A549 (cell line): Measurements from ENCODE around the gene IDUA. TPM values are rescaled to one million over a fixed set of nuclear protein-coding genes. Genes with fewer than 3 reads are reported as not detected.

Experiments used
- ATAC-seq, 2 experiments: fragments of 200-7000 bp in 1 of 2; fragments of >200 bp in 1 of 2; cut with Nextera tagmentation in 1 of 2; cut with Tn5 transposase in 1 of 2; 3 replicates each; pipeline versions ENCODE4 v1.8.0 to v1.9.1; 2018 to 2020; ENCODE audit warnings: mild to moderate bottlenecking in 1 of 2, moderate library complexity in 1 of 2
- CTCF ChIA-PET: fragments of 300-600 bp; sonication (Branson Sonifier 250); formaldehyde crosslinking; extraction: SDS; loops from one replicate; lab custom pipeline; 2021; ENCODE audit warnings: antibody characterized with exemption, inconsistent platforms; lab: Yijun Ruan, JAX
- POLR2A ChIA-PET: fragments of 350-600 bp; formaldehyde crosslinking; extraction: SDS; loops from one replicate; lab custom pipeline; 2021; ENCODE audit warnings: antibody characterized with exemption, inconsistent platforms; lab: Yijun Ruan, JAX
- DNase-seq, 2 experiments: peaks; one replicate each; pipeline versions ENCODE4 v3.0.0 to v3.0.0-alpha.2; 2011 to 2016; ENCODE audit warnings: low read depth in 1 of 2, low spot score in 1 of 2
- FAIRE-seq: peaks from 2 replicates; lab custom pipeline; 2011; peaks lifted over from hg19 to GRCh38; lab: Jason Lieb, UNC
- H3K27ac ChIP-seq, 2 experiments: fragments of >200 bp; sonication (Bioruptor Twin); formaldehyde crosslinking; 3 replicates each; pipeline ENCODE4 v1.5.1; 2016 to 2017
- H3K4me1 ChIP-seq: fragments of >200 bp; sonication (Bioruptor Twin); formaldehyde crosslinking; 3 replicates; pipeline ENCODE4 v1.6.1; 2016
- H3K4me2 ChIP-seq: fragments of >200 bp; sonication (Bioruptor Twin); formaldehyde crosslinking; 3 replicates; pipeline ENCODE4 v1.6.1; 2016
- H3K4me3 ChIP-seq: fragments of >200 bp; sonication (Bioruptor Twin); formaldehyde crosslinking; 3 replicates; pipeline ENCODE4 v1.5.1; 2016
- H3K9me3 ChIP-seq: fragments of >200 bp; sonication (Bioruptor Twin); formaldehyde crosslinking; 3 replicates; pipeline ENCODE4 v1.6.1; 2016
- CHD4 ChIP-seq: fragments of 200-600 bp; sonication (generic); IDR thresholded peaks from 2 replicates; pipeline ENCODE4 v1.6.1; 2016; ENCODE audit warnings: antibody characterized with exemption, mild to moderate bottlenecking, borderline replicate concordance
- EHMT2 ChIP-seq: fragments of 200-600 bp; sonication (generic); IDR thresholded peaks from 2 replicates; pipeline ENCODE4 v1.6.1; 2016; ENCODE audit warnings: antibody characterized with exemption, low read depth, mild to moderate bottlenecking, moderate library complexity
- FOSB ChIP-seq: fragments of 250-450 bp; sonication (Bioruptor Pico); IDR thresholded peaks from 2 replicates; pipeline ENCODE4 v1.5.0; 2020; ENCODE audit warnings: mild to moderate bottlenecking, moderate library complexity
- KDM5A ChIP-seq: fragments of 200-600 bp; sonication (generic); IDR thresholded peaks from 2 replicates; pipeline ENCODE4 v1.6.1; 2016; ENCODE audit warnings: antibody characterized with exemption, mild to moderate bottlenecking
- NFE2L2 ChIP-seq: fragments of 150-350 bp; conservative IDR thresholded peaks from 2 replicates; pipeline ENCODE4 v1.6.1; 2014; ENCODE audit warnings: low read length
- NR3C1 ChIP-seq: fragments of >200 bp; sonication (Bioruptor Twin); formaldehyde crosslinking; IDR thresholded peaks from 3 replicates; pipeline ENCODE4 v1.6.1; 2017
- RNF2 ChIP-seq: fragments of 200-600 bp; sonication (generic); IDR thresholded peaks from 2 replicates; pipeline ENCODE4 v1.6.1; 2016; ENCODE audit warnings: low read depth, mild to moderate bottlenecking, antibody characterized with exemption, moderate library complexity, borderline replicate concordance
- TP53 ChIP-seq: fragments of 250-450 bp; sonication (Bioruptor Pico); IDR thresholded peaks from 2 replicates; pipeline ENCODE4 v1.5.0; 2021; ENCODE audit warnings: mild to moderate bottlenecking, moderate library complexity
- ZSCAN20 ChIP-seq: fragments of 250-450 bp; sonication (Bioruptor Pico); IDR thresholded peaks from 2 replicates; pipeline ENCODE4 v1.8.0; 2022; ENCODE audit warnings: mild to moderate bottlenecking, moderate library complexity
- WGBS: methylation state at CpG from one replicate; pipeline ENCODE4 v1.1.6; 2017; ENCODE audit errors: missing lambda C conversion rate; 5-methylcytosine and 5-hydroxymethylcytosine counted together
- polyA plus RNA-seq, 4 experiments: library from polyadenylated mRNA; depleted of rRNA in 3 of 4; stranded (reverse); fragments of >200 nt; fragmentation: RNase III in 1 of 4; extraction: RNeasy Plus Mini Kit Qiagen cat#74134 plus additional on column Dnase treatment in 1 of 4; gene quantifications; 2 replicates in 3 of 4; 3 replicates in 1 of 4; pipeline ENCODE4 v1.2.3, GENCODE V29; 2011 to 2017
- TF ChIP-seq, protein P1 (sequence below): fragments of >200 bp; sonication (Bioruptor Twin); formaldehyde crosslinking; IDR thresholded peaks from 3 replicates; pipeline ENCODE4 v1.5.1; 2016
- TF ChIP-seq, protein P2 (sequence below): fragments of 450-650 bp; IDR thresholded peaks from 2 replicates; pipeline ENCODE4 v1.6.1; 2014; ENCODE audit warnings: antibody characterized with exemption
- TF ChIP-seq, protein P3 (sequence below): IDR thresholded peaks from 2 replicates; pipeline ENCODE4 v1.6.1; 2012; ENCODE audit warnings: low read depth, borderline replicate concordance
- TF ChIP-seq, protein P4 (sequence below): fragments of 250-450 bp; sonication (Bioruptor Pico); IDR thresholded peaks from 2 replicates; pipeline ENCODE4 v1.5.0; 2020; ENCODE audit warnings: low read depth, mild to moderate bottlenecking, moderate library complexity

The IDUA gene
- polyA plus RNA-seq, 2 of the 4 experiments (the other 2 are of a cell fraction) = 3.1 to 19.4 TPM

DNA sequence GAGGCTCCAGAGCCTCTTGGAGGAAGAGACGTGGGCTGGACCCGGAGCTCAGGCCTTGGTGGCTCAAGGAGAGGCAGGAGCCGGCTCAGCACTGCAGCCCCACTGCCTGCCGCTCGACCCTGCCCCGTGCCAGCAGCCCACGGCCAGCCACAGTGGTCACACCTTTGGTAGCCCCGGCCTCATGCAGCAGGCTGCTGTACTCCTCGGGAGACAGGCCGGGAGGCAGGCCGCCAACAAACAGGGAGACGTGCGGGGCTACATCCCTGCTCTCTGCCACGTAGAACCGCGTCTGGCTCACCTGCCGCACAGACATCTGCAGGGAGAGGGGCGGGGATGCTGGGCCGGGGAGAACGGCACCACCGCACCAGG, 21.1 kb upstream of the IDUA start (continued):
- no peak for TF ChIP-seq ZSCAN20 (CRISPR knock-in tag)
- TF ChIP-seq, protein P1, sequence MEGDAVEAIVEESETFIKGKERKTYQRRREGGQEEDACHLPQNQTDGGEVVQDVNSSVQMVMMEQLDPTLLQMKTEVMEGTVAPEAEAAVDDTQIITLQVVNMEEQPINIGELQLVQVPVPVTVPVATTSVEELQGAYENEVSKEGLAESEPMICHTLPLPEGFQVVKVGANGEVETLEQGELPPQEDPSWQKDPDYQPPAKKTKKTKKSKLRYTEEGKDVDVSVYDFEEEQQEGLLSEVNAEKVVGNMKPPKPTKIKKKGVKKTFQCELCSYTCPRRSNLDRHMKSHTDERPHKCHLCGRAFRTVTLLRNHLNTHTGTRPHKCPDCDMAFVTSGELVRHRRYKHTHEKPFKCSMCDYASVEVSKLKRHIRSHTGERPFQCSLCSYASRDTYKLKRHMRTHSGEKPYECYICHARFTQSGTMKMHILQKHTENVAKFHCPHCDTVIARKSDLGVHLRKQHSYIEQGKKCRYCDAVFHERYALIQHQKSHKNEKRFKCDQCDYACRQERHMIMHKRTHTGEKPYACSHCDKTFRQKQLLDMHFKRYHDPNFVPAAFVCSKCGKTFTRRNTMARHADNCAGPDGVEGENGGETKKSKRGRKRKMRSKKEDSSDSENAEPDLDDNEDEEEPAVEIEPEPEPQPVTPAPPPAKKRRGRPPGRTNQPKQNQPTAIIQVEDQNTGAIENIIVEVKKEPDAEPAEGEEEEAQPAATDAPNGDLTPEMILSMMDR = no peak
- TF ChIP-seq, protein P2, sequence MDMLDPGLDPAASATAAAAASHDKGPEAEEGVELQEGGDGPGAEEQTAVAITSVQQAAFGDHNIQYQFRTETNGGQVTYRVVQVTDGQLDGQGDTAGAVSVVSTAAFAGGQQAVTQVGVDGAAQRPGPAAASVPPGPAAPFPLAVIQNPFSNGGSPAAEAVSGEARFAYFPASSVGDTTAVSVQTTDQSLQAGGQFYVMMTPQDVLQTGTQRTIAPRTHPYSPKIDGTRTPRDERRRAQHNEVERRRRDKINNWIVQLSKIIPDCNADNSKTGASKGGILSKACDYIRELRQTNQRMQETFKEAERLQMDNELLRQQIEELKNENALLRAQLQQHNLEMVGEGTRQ = no peak

DNA sequence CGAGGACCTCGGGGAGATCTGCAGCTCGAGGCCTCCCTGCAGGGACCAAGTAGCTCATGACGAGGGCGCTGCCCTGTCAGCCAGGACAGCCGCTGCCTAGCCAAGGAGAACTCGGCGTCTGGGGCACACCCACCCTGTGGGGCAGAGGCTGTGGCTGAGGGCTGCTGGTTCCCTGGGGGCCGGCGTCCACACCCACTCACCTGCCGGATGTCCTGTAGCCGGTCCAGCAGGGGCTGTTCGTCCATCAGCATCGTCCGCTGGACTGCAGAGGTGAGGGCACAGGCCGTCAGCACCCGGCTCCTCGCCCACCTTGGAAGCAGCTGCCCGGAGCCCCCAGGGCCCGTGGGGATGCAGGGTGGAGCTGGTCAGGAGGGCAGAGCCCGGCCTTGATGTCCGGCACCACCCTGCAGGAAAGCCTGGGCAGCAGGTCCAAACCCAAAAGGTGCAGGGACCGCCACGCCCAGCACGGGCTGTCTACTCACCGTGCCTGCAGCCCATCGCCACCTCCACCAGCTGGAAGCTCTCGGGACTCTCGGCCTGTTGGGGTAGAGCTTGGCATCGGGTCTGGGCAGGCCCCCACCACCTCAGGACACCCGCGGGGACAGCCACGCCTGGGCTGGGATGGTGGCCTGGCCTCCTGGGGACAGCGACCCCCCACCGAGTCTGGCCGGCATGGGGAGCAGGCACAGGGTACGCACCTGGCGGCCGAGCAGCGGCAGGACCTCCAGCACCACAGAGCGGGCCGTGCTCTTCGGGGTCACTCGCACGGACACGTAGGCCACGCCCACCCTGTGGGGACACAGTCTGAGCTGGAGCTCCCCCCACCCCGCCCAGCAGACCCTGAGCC, 20.4 kb upstream of the IDUA start:
- H3K4me3 ChIP-seq = no peak overlapping the region
- H3K27ac ChIP-seq = no peak overlapping the region
- H3K4me1 ChIP-seq = no peaks in the 10 kb centered on the region
- H3K4me2 ChIP-seq = no peak overlapping the region
- no peak for DNase-seq
- no peak for FAIRE-seq
- ChIA-PET POLR2A (no interaction called here), CTCF (interaction anchor here (0.5 to 1.6 kb wide), 3 partner anchors 11 to 32 kb away, joined by 3 to 4 read pairs (median 3); partner anchors contain the start of gene IDUA)
- no peaks in the 10 kb centered on the region for H3K9me3 ChIP-seq
- 72% methylated on average over 5 of the region's 48 CpGs for WGBS
- TF ChIP-seq NR3C1 (no peak), TP53 (CRISPR knock-in tag) (no peak), RNF2 (no peak), NFE2L2 (no peak)
- TF ChIP-seq, protein P3, sequence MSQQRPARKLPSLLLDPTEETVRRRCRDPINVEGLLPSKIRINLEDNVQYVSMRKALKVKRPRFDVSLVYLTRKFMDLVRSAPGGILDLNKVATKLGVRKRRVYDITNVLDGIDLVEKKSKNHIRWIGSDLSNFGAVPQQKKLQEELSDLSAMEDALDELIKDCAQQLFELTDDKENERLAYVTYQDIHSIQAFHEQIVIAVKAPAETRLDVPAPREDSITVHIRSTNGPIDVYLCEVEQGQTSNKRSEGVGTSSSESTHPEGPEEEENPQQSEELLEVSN = no peak
- TF ChIP-seq, all 56 proteins: peak for 0
- no peak for ATAC-seq

DNA sequence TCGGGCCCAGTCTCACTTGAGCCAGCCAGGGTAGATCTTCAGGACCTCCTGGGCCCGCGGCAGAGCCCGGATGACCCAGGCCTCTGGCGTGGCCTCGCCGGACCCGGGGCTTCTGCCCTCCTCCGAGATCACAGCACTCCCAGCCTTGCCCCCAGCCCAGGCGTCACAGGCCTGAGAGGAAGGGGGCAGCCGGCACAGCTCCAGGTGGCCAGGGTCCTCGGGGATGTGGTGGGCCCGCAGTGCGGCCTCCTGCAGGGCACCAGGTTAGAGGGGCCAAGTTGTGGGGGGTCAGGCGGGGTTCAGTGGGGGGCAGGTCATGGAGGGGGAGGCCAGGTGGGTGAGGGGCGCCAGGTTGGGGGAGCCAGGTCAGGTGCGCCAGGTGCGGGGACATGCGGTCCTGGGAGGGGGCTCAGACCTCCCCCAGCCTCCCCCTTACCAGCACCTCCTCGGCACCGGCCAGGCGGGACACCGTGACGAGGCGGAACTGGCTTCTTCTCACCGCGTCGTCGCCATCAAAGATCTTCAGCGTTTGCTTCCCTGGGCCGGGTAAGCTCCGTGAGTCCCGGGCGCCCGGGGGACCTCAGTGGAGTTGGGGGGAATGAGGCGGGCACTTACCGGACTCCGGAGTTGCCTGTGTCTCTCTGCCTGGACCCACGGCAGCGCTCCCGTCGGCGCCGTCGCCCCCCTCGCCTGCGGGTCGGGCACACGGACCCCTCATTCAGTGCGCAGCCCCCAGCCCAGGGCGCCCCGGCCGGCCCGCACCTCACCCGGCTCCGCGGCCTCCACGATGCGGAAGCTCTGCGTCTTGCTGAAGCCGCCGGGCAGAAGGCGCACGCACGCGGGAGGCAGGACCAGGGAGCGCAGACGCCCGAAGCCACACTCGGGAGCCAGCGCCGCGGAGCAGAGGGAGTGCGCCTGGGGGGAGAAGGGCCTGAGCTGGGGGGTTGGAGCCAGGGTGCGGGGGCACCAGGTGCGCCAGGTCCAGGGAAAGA, 19.4 kb upstream of the IDUA start:
- TF ChIP-seq EHMT2 = no peak
- no peak for TF ChIP-seq FOSB (CRISPR knock-in tag)
- no peak for TF ChIP-seq KDM5A
- ATAC-seq (no peak), DNase-seq (no peak), FAIRE-seq (no peak)
- ChIA-PET POLR2A (no interaction called here), CTCF (interaction anchor here (0.8 to 1.6 kb wide), 2 partner anchors 19 to 32 kb away, joined by 3 to 4 read pairs; partner anchors contain the start of gene IDUA)
- no peak overlapping the region for H3K27ac ChIP-seq
- H3K4me1 ChIP-seq = peaks cover 9% of the 10 kb centered on the region; the same call in 2 of the 3 replicates
- WGBS = 93% methylated on average over 10 of the region's 76 CpGs
- no peaks in the 10 kb centered on the region for H3K9me3 ChIP-seq
- H3K4me2 ChIP-seq = no peak overlapping the region
- no peak overlapping the region for H3K4me3 ChIP-seq

DNA sequence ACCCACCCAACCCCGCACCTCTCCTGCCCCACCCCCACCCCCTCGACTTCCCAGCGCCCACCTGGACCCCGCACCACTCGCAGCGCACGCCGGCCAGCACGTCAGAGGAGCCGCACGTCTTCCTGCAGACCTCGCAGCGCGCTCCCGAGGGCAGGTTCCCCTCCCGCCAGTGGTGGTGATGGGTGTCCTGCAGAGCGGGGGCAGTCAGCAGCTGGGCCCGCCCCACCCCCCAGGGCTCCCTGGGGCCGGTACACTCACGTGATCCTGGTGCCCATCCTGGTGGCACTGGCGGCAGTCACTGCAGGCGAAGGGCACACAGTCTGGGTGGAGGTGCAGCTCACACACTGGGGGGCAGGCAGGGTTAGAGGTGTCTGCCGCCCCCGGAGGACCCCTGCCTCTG, 18.6 kb upstream of the IDUA start:
- H3K27ac ChIP-seq = no peak overlapping the region
- no peak for DNase-seq
- H3K9me3 ChIP-seq = no peaks in the 10 kb centered on the region
- no CpG with 5 or more reads among the region's 24 CpGs for whole genome bisulfite sequencing
- H3K4me1 ChIP-seq = peaks cover 10% of the 10 kb centered on the region; the same call in 2 of the 3 replicates
- no peak for TF ChIP-seq CHD4
- TF ChIP-seq, protein P4, sequence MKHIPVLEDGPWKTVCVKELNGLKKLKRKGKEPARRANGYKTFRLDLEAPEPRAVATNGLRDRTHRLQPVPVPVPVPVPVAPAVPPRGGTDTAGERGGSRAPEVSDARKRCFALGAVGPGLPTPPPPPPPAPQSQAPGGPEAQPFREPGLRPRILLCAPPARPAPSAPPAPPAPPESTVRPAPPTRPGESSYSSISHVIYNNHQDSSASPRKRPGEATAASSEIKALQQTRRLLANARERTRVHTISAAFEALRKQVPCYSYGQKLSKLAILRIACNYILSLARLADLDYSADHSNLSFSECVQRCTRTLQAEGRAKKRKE (CRISPR knock-in tag) = no peak
- ChIA-PET POLR2A (no interaction called here), CTCF (no interaction called here)
- no peak for FAIRE-seq
- H3K4me3 ChIP-seq = no peak overlapping the region
- no peak for ATAC-seq
- H3K4me2 ChIP-seq = no peak overlapping the region
